Mononuclear cell (primary cell): ENCODE results near the gene EPHA6. TPM values are rescaled to one million over a fixed set of nuclear protein-coding genes. Genes with fewer than 3 reads are reported as not detected.
"Not testable (repeated sequence)": the region's sequence is repeated elsewhere in the genome, so short reads cannot be mapped to it uniquely, and the experiment has no call there.

ENCODE experiments used
- H3K27me3 ChIP-seq: 2 replicates; pipeline ENCODE4 v1.6.0; 2011; ENCODE audit warnings: low read length, control low read depth; ENCODE audit not compliant: insufficient read depth
- H3K4me1 ChIP-seq: 2 replicates; pipeline ENCODE4 v1.5.1; 2011; ENCODE audit warnings: mild to moderate bottlenecking, low read length, control low read depth; ENCODE audit not compliant: insufficient read depth
- H3K4me3 ChIP-seq: 2 replicates; pipeline ENCODE4 v1.5.1; 2011; ENCODE audit warnings: mild to moderate bottlenecking, low read length, moderate library complexity
- H3K9me3 ChIP-seq: 2 replicates; pipeline ENCODE4 v1.5.1; 2011; ENCODE audit warnings: low read depth, mild to moderate bottlenecking, control low read depth, low read length
- total RNA-seq: library from RNA; depleted of rRNA; stranded (reverse); fragments of >200 nt; gene quantifications from one replicate; pipeline ENCODE4 v1.2.3, GENCODE V29; 2012

The EPHA6 gene
- total RNA-seq, 1 donor = not detected

DNA sequence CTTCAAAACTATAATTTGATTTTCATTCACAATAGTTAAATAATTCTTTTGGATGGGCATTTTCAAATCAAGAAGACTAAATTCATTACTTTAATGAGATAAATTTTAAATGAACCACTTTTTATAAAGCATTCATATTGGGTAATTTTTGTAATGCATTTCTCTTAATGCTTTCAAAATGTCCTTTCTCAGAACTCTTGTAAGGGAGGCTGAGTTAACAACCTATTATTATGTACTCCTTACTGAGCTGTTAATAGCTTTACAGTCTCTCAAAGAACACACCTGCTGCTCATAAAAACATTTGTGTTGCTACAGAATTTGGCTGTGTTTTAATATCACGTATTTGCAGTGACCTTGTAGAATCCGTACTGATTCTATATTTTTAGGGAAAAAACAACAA lies 616.2 kb downstream of the EPHA6 start:
- no peaks in the 10 kb centered on the region for H3K9me3 ChIP-seq
- H3K4me1 ChIP-seq = no peaks in the 10 kb centered on the region
- no peak overlapping the region for H3K4me3 ChIP-seq
- H3K27me3 ChIP-seq = no peaks in the 10 kb centered on the region

- Histone ChIP-seq H3K27me3 (no peaks in the 10 kb centered on the region), H3K4me1 (no peaks in the 10 kb centered on the region), H3K4me3 (no peak overlapping the region), H3K9me3 (no peaks in the 10 kb centered on the region)
Measured at GRCh38 chr3:97432914-97433313, 618.5 kb downstream of the EPHA6 start.

- Histone ChIP-seq H3K4me1 (no peaks in the 10 kb centered on the region), H3K27me3 (no peaks in the 10 kb centered on the region), H3K4me3 (no peak overlapping the region), H3K9me3 (no peaks in the 10 kb centered on the region)
Measured at GRCh38 chr3:97438131-97438530, 623.7 kb downstream of the EPHA6 start.

GRCh38 chr3:97439373-97439772 lies 625.0 kb downstream of the EPHA6 start:
- no peaks in the 10 kb centered on the region for H3K27me3 ChIP-seq
- no peaks in the 10 kb centered on the region for H3K4me1 ChIP-seq
- H3K9me3 ChIP-seq = no peaks in the 10 kb centered on the region
- no peak overlapping the region for H3K4me3 ChIP-seq

GRCh38 chr3:97464035-97464434 lies 649.6 kb downstream of the EPHA6 start:
- H3K9me3 ChIP-seq = no peaks in the 10 kb centered on the region
- H3K4me3 ChIP-seq = no peak overlapping the region
- H3K4me1 ChIP-seq = no peaks in the 10 kb centered on the region
- H3K27me3 ChIP-seq = no peaks in the 10 kb centered on the region

GRCh38 chr3:97470481-97470880 lies 656.1 kb downstream of the EPHA6 start:
- H3K4me1 ChIP-seq = no peaks in the 10 kb centered on the region
- H3K27me3 ChIP-seq = no peaks in the 10 kb centered on the region
- no peaks in the 10 kb centered on the region for H3K9me3 ChIP-seq
- H3K4me3 ChIP-seq = no peak overlapping the region

- H3K4me1 ChIP-seq = no peaks in the 10 kb centered on the region
- H3K4me3 ChIP-seq = no peak overlapping the region
- H3K9me3 ChIP-seq = no peaks in the 10 kb centered on the region
- H3K27me3 ChIP-seq = no peaks in the 10 kb centered on the region
Measured at GRCh38 chr3:97479740-97480139, 665.3 kb downstream of the EPHA6 start.

DNA sequence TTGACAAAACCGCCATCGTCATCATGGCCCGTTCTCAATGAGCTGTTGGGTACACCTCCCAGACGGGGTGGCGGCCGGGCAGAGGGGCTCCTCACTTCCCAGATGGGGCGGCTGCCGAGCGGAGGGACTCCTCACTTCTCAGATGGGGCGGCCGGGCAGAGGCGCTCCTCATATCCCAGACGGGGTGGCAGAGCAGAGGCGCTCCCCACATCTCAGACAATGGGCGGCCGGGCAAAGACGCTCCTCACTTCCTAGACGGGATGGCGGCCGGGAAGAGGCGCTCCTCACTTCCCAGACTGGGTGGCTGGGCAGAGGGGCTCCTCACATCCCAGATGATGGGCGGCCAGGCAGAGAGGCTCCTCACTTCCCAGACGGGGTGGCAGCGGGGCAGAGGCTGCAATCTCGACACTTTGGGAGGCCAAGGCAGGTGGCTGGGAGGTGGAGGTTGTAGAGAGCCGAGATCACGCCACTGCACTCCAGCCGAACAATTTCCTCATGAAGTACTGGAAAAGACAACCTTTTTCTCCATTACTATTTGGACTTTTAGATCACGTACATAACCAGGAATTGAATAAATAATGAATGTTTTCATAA lies 666.4 kb downstream of the EPHA6 start:
- H3K4me1 ChIP-seq, H3K9me3 ChIP-seq, H3K4me3 ChIP-seq, H3K27me3 ChIP-seq: not testable (repeated sequence)

GRCh38 chr3:97481416-97481815 lies 667.0 kb downstream of the EPHA6 start:
- no peaks in the 10 kb centered on the region for H3K9me3 ChIP-seq
- no peaks in the 10 kb centered on the region for H3K4me1 ChIP-seq
- no peak overlapping the region for H3K4me3 ChIP-seq
- H3K27me3 ChIP-seq = no peaks in the 10 kb centered on the region

DNA sequence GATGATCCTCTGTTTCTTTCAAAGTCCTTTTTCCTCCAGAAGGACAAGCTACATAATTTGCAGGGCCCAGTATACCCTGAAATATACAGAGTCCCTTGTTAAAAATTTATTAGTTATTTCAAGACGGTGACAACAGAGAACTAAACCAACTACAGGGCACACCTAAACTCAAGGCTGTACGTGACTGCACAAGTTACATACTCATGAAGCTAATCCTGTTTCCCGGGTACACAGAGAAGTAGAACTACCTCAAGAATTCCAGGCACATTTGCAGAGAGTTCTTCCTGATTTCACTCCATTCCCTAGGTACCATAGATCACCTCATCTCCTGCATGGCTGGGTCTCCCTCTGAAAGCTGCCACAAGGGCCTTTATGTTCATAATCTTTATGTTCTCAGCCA lies 670.8 kb downstream of the EPHA6 start:
- Histone ChIP-seq H3K4me1 (no peaks in the 10 kb centered on the region), H3K9me3 (no peaks in the 10 kb centered on the region), H3K27me3 (no peaks in the 10 kb centered on the region), H3K4me3 (no peak overlapping the region)

- H3K9me3 ChIP-seq = no peaks in the 10 kb centered on the region
- no peak overlapping the region for H3K4me3 ChIP-seq
- no peaks in the 10 kb centered on the region for H3K27me3 ChIP-seq
- no peaks in the 10 kb centered on the region for H3K4me1 ChIP-seq
Measured at GRCh38 chr3:97487587-97487986, 673.2 kb downstream of the EPHA6 start.

- no peaks in the 10 kb centered on the region for H3K9me3 ChIP-seq
- H3K27me3 ChIP-seq = no peaks in the 10 kb centered on the region
- no peaks in the 10 kb centered on the region for H3K4me1 ChIP-seq
- H3K4me3 ChIP-seq = no peak overlapping the region
Measured at GRCh38 chr3:97488741-97489140, 674.3 kb downstream of the EPHA6 start.

DNA sequence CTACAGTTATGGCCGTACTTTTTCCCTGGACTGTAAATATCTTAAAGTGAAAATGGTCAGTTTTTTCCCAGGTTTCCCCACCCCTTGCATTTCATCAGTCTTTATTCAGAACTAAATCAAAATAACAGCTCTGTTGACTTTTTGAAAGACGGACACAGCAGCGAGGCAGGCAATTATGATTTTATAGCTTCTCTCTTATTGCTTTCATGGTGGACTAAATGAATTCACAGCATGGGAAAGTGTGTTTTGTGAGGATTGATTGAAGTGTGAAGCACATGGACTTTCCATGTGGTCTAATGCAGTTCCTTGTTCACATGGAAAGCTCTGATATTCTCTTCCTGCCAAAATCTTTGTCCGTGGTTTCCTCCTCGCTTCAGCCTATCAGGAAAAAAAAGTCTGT lies 681.5 kb downstream of the EPHA6 start:
- H3K4me1 ChIP-seq = no peaks in the 10 kb centered on the region
- no peaks in the 10 kb centered on the region for H3K27me3 ChIP-seq
- no peak overlapping the region for H3K4me3 ChIP-seq
- no peaks in the 10 kb centered on the region for H3K9me3 ChIP-seq

- no peak overlapping the region for H3K4me3 ChIP-seq
- no peaks in the 10 kb centered on the region for H3K4me1 ChIP-seq
- no peaks in the 10 kb centered on the region for H3K9me3 ChIP-seq
- no peaks in the 10 kb centered on the region for H3K27me3 ChIP-seq
Measured at GRCh38 chr3:97497138-97497537, 682.7 kb downstream of the EPHA6 start.

DNA sequence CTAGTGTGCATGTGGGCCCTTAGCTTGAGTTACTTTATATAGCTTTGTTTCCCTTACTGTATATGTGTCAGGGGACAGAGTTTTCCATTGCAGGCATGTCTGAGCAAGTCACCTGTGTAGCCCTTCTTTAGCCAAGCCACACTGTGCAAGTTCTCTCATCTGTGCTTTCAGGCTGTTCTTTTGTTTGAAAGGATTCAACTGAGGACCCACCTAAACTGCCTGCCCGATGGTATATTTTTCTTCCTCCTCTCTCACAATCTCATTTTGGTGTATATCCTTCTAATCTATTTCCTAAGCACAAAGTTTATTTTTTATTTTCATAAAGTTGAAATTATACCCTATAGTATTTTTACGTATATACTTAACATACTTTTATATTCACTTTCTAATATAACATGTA lies 690.1 kb downstream of the EPHA6 start:
- H3K9me3 ChIP-seq = no peaks in the 10 kb centered on the region
- H3K27me3 ChIP-seq = no peaks in the 10 kb centered on the region
- no peaks in the 10 kb centered on the region for H3K4me1 ChIP-seq
- no peak overlapping the region for H3K4me3 ChIP-seq

DNA sequence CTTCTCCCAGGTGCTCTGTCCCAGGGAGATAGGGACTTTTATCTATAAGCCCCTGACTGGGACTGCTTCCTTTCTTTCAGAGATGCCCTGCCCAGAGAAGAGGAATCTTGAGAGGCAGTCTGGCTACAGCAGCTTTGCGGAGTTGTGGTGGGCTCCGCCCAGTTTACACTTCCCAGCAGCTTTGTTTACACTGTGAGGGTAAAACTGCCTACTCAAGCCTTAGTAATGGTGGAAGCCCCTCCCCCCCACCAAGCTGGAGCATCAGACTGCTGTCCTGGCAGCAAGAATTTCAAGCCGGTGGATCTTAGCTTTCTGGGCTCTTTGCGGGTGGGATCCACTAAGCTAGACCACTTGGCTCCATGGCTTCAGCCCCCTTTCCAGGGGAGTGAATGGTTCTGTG lies 696.4 kb downstream of the EPHA6 start:
- H3K4me1 ChIP-seq = no peaks in the 10 kb centered on the region
- H3K9me3 ChIP-seq = no peaks in the 10 kb centered on the region
- no peak overlapping the region for H3K4me3 ChIP-seq
- H3K27me3 ChIP-seq = no peaks in the 10 kb centered on the region
